SK-N-DZ (cell line): ENCODE results near the gene ZNF438.

Experiments
- DNase-seq: peaks from one replicate; pipeline ENCODE4 v3.0.0-alpha.2; 2015; ENCODE audit warnings: low spot score

ZNF438 gene

DNA sequence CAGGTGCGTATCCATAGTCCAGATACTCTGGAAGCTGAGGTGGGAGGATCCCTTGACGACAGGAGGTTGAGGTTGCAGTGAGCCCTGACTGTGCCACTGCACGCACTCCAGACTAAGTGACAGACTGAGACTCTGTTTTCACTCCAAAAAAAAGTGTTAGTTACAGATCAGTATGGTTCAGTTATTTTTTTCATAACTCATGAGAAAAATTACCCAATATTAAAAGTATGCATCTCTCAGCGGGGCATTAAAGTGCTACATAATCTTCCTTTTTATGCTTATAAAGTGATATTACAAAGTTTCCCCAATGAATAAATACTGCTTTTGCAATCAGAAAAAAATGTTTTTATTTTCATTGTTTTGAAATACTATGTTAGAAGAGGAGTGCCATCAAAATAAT is 147.9 kb downstream of the ZNF438 start:
- DNase-seq, result no peak

DNA sequence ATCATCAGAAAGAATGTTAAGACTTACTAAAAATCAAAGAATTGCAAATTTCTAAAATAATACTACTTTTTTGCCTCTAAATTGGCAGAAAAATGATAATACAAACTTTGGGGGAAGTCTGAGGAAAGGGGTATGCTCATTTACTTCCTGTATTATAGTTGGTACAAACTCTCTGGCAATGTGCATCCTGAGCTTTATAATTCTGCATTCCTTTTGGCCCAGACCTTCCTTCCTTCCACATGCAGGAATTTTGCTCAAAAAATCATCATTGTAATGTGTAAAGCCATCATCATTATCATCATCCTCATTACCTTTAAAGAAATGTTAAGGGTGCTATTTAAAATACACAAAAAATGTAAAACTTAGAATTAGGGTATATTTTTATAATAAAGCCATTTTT is 148.5 kb downstream of the ZNF438 start:
- DNase-seq, result no peak

GRCh38 chr10:30882281-30882680 is 149.4 kb downstream of the ZNF438 start:
- DNase-seq, result no peak

DNA sequence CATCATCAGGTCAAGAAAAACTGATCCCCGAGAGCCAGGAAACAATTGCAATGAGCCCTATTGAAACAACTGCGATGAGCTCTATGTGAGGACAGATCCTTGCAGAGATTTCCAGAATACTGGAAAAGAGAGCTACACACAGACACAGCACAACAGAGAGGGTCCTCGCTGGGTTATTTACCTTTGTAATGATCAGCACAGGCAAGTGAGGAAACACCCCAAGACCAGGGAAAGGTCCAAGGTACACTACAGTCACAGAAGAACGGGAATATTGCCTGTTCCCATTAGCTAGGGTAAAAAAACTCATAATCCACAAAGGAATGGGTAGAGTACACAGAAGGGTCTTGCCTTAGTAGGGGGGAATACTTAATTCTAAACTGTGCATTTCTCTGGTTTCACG is 152.7 kb downstream of the ZNF438 start:
- DNase-seq, result no peak

DNA sequence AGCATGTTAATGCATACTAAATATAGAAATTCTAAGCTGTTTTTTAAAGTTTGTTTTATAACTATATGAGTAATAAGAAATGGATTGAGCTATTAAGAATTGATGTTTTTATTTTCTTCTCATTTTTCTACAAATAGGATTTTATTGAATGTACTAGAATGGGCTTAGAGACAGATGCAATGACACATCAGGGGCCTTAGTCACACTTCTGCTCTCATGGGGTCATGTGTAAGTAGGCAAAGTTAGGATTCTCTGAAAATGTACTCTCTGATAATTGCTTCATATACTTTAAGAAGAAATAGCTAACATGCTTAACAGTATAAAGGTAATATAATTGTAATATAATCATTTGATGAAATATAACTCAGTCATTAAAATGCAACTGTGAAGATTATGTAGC is 154.6 kb downstream of the ZNF438 start:
- no peak for DNase-seq

- no peak for DNase-seq
Measured at GRCh38 chr10:30873411-30873810, 158.3 kb downstream of the ZNF438 start.

DNA sequence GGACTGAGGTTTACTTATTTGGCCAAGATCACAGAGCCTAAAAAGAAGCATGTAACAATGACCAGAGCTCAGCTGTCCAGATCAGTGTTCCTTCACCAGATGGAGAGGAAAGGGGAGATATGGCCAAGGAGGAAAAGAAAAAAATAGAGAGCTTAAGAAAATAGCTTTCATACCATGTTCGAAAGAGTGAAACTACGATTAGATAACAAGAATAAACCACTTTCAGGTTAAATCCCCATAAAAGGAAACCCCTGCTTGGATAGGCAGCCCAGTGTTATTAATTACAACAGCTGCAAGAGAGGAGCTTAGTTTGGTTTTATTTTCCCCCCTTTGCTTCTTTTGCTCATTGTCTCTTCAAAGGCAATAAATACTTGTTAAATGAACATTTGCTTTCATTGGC is 160.8 kb downstream of the ZNF438 start:
- DNase-seq, result no peak

GRCh38 chr10:30869566-30869965 is 162.1 kb downstream of the ZNF438 start:
- DNase-seq, result no peak

DNA sequence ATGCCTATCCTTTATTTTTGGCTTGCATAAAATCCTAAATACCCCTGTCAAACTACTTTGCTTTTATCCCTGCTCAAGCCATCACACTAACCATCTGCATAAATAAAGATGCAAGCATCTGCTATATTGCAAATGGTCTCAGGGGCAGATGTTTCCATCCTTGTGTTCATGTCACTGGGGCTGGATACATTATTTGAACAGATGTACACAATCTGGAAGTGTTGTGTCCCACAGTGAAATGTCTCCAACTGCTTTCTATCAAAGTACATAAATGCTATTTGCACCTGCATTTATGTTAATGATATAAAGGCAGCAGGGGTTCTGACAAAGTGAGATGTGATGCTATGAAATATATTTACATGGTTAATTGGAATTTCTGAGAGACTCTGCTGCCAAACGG is 163.1 kb downstream of the ZNF438 start:
- DNase-seq, result no peak

GRCh38 chr10:30866896-30867295 is 164.8 kb downstream of the ZNF438 start:
- DNase-seq, result no peak

- no peak for DNase-seq
Measured at GRCh38 chr10:30865141-30865926, 166.3 kb downstream of the ZNF438 start.

- DNase-seq, result no peak
Measured at GRCh38 chr10:30863516-30864210, 168.0 kb downstream of the ZNF438 start.

- no peak for DNase-seq
Measured at GRCh38 chr10:30862486-30862885, 169.2 kb downstream of the ZNF438 start.

GRCh38 chr10:30861976-30862375 is 169.7 kb downstream of the ZNF438 start:
- DNase-seq, result no peak

- no peak for DNase-seq
Measured at GRCh38 chr10:30861221-30861620, 170.4 kb downstream of the ZNF438 start.

DNA sequence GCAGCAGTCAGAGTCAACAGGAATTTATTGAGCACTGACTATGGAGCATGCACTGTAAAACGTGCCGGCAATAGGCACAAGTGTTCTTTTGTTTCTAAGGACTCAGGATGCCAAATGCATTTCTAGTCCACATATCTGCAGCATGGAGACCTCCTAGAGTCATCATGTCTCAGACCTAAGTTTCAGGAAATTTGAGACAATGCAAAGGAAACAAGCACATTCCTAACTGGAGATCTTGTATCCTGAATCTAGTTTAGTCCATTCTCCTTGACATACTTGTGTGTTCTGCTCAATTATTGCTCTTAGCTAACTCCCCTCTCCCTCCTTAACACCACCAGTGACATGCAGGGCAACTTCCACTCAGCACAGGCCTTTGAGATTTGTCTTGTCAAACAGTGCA is 173.2 kb downstream of the ZNF438 start:
- DNase-seq, result no peak

DNA sequence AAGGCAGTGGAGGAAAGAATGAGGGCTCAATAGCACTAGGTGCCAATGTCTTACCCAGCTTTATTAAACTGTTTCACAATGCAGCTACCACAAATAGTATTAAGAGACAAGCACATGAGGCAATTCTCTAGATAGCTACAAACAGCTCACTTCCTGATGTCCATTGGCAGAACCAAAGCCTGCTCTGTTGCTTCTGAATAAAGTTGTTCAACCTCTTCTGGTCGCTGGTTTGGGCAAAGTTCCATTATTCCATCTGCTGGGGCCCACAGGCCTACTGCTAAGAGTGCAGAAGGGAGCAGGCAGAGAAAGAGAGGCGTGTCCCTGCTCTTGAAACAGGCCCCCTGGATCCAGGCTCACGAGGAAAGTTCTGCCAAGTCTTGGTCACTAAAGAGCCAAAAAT is 173.9 kb downstream of the ZNF438 start:
- no peak for DNase-seq

DNA sequence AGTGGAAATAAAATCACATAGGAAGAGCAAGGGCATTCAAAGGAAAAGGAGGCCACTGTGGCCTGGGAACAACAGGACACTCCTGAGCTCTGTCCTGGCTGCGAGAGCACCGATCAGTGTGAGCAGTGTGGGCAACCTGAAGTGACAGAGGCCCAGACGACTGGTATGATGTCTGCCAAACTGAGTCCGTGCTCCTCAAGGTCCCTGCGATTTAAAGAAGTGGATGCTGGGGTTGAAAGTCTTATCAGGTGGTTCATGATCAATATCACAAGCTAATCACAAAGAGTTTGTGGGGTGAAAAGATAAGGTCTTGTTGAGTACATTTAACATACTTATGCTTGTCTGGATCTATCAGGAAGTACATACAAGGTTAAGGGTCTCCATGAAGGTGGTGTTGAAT is 176.5 kb downstream of the ZNF438 start:
- DNase-seq, result no peak

DNA sequence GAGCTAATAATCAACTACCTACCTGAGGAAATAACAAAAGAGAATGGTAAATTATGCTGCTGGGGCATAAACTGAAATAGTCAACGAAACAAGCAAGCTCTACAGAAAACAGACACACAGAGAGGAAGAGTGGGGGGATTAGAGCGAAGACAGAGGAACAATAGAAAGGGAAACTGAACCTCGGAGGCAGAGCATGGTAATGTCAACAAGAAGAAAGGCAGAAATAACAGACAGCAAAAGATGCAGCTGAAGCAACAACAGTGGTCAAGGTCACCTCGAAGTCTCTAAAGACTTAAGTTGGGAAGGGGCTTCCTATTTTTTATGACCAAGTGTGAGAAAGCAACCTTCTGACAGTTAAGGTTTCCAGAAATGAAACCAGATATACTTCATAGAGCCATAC is 177.0 kb downstream of the ZNF438 start:
- no peak for DNase-seq

DNA sequence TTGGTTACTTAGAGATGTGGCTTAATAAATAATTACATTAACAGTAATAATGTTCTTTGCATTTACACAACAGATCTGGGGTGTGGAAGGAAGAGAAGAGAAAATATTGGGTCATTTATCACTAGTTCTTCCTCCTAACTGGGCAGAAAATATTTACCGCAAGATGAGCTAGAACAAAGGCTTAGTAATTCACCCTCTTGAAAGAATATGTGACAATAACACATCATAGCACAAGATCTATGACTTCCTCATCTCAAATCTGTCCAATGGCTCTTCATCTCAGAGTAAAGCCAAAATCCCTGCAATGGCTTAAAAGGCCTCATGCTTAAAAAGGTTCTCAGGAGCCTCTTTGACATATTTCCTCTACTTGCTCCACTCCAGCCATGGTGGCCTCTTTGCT is 178.6 kb downstream of the ZNF438 start:
- no peak for DNase-seq

DNA sequence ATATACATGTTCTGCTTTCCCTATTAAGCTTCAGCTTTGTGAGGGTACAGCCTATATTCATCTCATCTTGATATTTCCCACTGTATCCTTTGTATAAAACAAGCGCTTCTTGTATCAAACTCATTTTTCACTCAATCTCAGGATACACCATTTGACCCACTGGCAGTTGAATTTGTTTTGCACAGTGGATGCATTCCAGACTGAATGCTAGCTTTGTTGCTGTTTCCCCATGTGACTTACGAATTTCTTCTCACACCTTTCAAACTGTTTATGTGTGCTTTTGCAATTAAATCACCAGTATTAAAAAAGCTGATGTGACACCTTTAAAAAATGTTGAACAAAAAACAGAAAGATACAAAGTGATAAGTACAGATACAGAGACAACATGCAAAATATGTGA is 180.9 kb downstream of the ZNF438 start:
- no peak for DNase-seq

DNA sequence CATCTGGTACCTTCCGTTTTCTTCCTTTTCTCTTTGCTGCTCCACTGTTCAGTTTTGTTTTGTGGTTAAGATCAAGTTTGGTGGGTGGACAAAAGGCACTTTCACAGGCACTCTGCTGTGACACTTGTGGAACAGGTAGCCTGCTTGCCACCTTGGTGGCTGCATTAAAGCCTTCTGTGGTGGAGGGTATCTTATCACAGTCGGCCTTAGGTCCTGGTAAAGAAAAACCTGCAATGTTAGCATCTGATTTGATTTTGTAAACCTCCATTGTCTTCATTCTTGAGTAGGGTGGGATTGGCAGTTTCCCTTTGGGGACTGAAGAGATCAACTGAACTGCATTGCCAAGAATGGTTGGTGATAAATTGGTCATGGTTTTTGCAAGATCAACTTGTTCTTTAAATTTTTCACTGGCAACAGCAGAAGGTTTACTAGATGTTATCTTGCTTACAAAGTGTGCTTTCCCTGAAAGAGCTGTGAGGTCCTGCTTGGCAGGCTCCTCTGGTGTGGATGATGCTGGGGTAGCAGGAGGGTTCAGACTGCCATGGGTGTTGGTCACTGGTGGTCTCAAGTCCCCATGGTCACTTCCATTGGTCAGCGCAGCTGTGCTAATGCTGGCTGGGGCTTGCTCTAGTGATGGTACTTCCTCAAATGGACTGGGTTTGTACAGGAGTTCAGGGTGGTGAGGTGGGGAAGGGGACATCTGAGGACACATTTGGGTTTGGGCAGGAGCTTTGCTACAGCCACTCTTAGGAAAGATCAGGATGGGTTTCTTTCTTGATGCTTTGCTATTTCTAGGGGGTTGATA is 182.2 kb downstream of the ZNF438 start:
- no peak for DNase-seq
